NOMO-1 treated with DMSO at 0.1 percent for 48 hours (cell line): ENCODE data around the gene CLK2.
"Not testable (repeated sequence)": the region's sequence is repeated elsewhere in the genome, so short reads cannot be mapped to it uniquely, and the experiment has no call there.

Source experiments
- DNase-seq: peaks from one replicate; lab custom pipeline; 2025; ENCODE audit not compliant: unreplicated experiment; lab: John Stamatoyannopoulos, UW

CLK2 gene

GRCh38 chr1:155214702-155215101 is 58.6 kb downstream of the CLK2 start:
- DNase-seq: not testable (repeated sequence)
